Measurements from ENCODE around the gene TNFAIP8L3.

- no peak for TF ChIP-seq CTCF (IDR thresholded peaks at IDR 0.05)
- no peak for TF ChIP-seq ZFX (IDR thresholded peaks at IDR 0.05; ENCODE audit: borderline replicate concordance)
Measured at GRCh38 chr15:51106481-51106880, 11.8 kb upstream of the TNFAIP8L3 start.
